PC-9 (cell line): ENCODE measurements around the gene ZNF341.

Experiments
- EZH2 ChIP-seq: fragments of 200-600 bp; sonication (generic); IDR thresholded peaks from 2 replicates; pipeline ENCODE4 v1.8.0; 2017; ENCODE audit warnings: antibody characterized with exemption, low read depth
- TF ChIP-seq, protein P1 (sequence below): fragments of 200-600 bp; sonication (generic); conservative IDR thresholded peaks from 2 replicates; pipeline ENCODE4 v1.6.1; 2017; ENCODE audit warnings: mixed run types, antibody characterized with exemption, mild to moderate bottlenecking, moderate library complexity

DNA sequence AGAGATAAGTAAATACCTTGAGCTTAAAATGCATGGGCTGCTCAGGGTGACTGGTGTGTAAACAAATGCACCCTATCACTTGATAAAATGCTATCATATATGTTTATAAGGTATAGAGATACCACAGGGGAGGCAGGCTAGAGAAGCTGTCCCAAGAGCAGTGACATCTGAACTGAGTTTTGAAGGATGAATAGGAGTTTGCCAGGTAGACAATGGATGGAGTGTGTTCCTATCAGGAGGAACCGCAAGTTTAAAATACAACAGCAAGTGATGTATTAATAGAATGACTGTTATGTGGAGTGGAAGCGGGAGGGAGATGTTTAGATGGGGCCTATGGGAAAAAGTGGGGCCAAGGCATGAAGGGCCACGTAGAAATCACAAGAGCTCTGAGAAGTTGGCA, 40.6 kb downstream of the ZNF341 start:
- TF ChIP-seq, protein P1, sequence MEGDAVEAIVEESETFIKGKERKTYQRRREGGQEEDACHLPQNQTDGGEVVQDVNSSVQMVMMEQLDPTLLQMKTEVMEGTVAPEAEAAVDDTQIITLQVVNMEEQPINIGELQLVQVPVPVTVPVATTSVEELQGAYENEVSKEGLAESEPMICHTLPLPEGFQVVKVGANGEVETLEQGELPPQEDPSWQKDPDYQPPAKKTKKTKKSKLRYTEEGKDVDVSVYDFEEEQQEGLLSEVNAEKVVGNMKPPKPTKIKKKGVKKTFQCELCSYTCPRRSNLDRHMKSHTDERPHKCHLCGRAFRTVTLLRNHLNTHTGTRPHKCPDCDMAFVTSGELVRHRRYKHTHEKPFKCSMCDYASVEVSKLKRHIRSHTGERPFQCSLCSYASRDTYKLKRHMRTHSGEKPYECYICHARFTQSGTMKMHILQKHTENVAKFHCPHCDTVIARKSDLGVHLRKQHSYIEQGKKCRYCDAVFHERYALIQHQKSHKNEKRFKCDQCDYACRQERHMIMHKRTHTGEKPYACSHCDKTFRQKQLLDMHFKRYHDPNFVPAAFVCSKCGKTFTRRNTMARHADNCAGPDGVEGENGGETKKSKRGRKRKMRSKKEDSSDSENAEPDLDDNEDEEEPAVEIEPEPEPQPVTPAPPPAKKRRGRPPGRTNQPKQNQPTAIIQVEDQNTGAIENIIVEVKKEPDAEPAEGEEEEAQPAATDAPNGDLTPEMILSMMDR, result no peak
- no peak for TF ChIP-seq EZH2
